WTC11 (cell line): ENCODE measurements around the gene PTPRN2.

Source experiments
- SP1 ChIP-seq: sonication (generic); formaldehyde crosslinking; conservative IDR thresholded peaks from 2 replicates; pipeline ENCODE4 v1.8.1; 2022; ENCODE audit warnings: missing genetic modification reagents
- ZNF317 ChIP-seq: sonication (generic); formaldehyde crosslinking; IDR thresholded peaks from 2 replicates; pipeline ENCODE4 v1.8.1; 2023; ENCODE audit warnings: low read depth, mild to moderate bottlenecking, moderate library complexity, missing genetic modification reagents, borderline replicate concordance
- TF ChIP-seq, protein P1 (sequence below): fragments of 200-600 bp; IDR thresholded peaks from 2 replicates; pipeline ENCODE4 v1.8.0; 2022; ENCODE audit warnings: antibody characterized with exemption
- TF ChIP-seq, protein P2 (sequence below): sonication (generic); formaldehyde crosslinking; IDR thresholded peaks from 2 replicates; pipeline ENCODE4 v1.8.0; 2022; ENCODE audit warnings: mild to moderate bottlenecking, missing genetic modification reagents
- TF ChIP-seq, protein P3 (sequence below): sonication (generic); formaldehyde crosslinking; IDR thresholded peaks from 2 replicates; pipeline ENCODE4 v1.8.1; 2023; ENCODE audit warnings: mild to moderate bottlenecking, missing genetic modification reagents, borderline replicate concordance
- TF ChIP-seq, protein P4 (sequence below): sonication (generic); formaldehyde crosslinking; IDR thresholded peaks from 2 replicates; pipeline ENCODE4 v1.8.0; 2022; ENCODE audit warnings: mild to moderate bottlenecking, missing genetic modification reagents
- TF ChIP-seq, protein P5 (sequence below): sonication (generic); formaldehyde crosslinking; IDR thresholded peaks from 2 replicates; pipeline ENCODE4 v1.8.1; 2023; ENCODE audit warnings: mild to moderate bottlenecking, missing genetic modification reagents
- TF ChIP-seq, protein P6 (sequence below): sonication (generic); formaldehyde crosslinking; IDR thresholded peaks from 2 replicates; pipeline ENCODE4 v1.8.0; 2022; ENCODE audit warnings: mild to moderate bottlenecking, missing genetic modification reagents
- TF ChIP-seq, protein P7 (sequence below): fragments of 250-450 bp; sonication (Bioruptor Pico); IDR thresholded peaks from 2 replicates; pipeline ENCODE4 v2.1.2; 2022; ENCODE audit warnings: mild to moderate bottlenecking, moderate library complexity

DNA sequence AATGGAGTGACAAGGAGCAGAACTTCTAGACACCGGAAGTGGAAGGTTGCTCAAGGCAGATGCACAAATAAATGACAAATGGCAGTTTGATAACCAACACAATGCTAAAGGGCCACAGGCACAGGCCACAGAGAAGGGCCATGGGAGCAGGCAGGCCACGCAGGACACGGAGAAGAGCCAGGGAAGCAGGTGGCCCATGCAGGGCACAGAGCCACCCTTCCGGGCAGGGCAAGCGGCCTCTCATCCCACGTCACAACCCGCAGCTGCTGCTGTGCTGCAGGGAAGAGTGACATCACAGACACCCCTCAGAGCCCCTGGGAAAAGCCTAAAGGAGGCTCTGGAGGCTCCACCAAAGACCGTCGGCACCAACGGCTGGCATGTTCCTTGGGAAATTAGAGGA, 328.5 kb downstream of the PTPRN2 start:
- TF ChIP-seq, protein P1, sequence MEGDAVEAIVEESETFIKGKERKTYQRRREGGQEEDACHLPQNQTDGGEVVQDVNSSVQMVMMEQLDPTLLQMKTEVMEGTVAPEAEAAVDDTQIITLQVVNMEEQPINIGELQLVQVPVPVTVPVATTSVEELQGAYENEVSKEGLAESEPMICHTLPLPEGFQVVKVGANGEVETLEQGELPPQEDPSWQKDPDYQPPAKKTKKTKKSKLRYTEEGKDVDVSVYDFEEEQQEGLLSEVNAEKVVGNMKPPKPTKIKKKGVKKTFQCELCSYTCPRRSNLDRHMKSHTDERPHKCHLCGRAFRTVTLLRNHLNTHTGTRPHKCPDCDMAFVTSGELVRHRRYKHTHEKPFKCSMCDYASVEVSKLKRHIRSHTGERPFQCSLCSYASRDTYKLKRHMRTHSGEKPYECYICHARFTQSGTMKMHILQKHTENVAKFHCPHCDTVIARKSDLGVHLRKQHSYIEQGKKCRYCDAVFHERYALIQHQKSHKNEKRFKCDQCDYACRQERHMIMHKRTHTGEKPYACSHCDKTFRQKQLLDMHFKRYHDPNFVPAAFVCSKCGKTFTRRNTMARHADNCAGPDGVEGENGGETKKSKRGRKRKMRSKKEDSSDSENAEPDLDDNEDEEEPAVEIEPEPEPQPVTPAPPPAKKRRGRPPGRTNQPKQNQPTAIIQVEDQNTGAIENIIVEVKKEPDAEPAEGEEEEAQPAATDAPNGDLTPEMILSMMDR, result no peak
- TF ChIP-seq ZNF317 (CRISPR knock-in tag) (no peak), SP1 (CRISPR knock-in tag) (no peak)
- TF ChIP-seq, protein P2, sequence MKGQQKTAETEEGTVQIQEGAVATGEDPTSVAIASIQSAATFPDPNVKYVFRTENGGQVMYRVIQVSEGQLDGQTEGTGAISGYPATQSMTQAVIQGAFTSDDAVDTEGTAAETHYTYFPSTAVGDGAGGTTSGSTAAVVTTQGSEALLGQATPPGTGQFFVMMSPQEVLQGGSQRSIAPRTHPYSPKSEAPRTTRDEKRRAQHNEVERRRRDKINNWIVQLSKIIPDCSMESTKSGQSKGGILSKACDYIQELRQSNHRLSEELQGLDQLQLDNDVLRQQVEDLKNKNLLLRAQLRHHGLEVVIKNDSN (CRISPR knock-in tag), result no peak
- TF ChIP-seq, protein P3, sequence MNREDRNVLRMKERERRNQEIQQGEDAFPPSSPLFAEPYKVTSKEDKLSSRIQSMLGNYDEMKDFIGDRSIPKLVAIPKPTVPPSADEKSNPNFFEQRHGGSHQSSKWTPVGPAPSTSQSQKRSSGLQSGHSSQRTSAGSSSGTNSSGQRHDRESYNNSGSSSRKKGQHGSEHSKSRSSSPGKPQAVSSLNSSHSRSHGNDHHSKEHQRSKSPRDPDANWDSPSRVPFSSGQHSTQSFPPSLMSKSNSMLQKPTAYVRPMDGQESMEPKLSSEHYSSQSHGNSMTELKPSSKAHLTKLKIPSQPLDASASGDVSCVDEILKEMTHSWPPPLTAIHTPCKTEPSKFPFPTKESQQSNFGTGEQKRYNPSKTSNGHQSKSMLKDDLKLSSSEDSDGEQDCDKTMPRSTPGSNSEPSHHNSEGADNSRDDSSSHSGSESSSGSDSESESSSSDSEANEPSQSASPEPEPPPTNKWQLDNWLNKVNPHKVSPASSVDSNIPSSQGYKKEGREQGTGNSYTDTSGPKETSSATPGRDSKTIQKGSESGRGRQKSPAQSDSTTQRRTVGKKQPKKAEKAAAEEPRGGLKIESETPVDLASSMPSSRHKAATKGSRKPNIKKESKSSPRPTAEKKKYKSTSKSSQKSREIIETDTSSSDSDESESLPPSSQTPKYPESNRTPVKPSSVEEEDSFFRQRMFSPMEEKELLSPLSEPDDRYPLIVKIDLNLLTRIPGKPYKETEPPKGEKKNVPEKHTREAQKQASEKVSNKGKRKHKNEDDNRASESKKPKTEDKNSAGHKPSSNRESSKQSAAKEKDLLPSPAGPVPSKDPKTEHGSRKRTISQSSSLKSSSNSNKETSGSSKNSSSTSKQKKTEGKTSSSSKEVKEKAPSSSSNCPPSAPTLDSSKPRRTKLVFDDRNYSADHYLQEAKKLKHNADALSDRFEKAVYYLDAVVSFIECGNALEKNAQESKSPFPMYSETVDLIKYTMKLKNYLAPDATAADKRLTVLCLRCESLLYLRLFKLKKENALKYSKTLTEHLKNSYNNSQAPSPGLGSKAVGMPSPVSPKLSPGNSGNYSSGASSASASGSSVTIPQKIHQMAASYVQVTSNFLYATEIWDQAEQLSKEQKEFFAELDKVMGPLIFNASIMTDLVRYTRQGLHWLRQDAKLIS (CRISPR knock-in tag), result no peak
- TF ChIP-seq, protein P4, sequence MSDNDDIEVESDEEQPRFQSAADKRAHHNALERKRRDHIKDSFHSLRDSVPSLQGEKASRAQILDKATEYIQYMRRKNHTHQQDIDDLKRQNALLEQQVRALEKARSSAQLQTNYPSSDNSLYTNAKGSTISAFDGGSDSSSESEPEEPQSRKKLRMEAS (CRISPR knock-in tag), result no peak
- TF ChIP-seq, protein P5, sequence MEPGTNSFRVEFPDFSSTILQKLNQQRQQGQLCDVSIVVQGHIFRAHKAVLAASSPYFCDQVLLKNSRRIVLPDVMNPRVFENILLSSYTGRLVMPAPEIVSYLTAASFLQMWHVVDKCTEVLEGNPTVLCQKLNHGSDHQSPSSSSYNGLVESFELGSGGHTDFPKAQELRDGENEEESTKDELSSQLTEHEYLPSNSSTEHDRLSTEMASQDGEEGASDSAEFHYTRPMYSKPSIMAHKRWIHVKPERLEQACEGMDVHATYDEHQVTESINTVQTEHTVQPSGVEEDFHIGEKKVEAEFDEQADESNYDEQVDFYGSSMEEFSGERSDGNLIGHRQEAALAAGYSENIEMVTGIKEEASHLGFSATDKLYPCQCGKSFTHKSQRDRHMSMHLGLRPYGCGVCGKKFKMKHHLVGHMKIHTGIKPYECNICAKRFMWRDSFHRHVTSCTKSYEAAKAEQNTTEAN (CRISPR knock-in tag), result no peak
- TF ChIP-seq, protein P6, sequence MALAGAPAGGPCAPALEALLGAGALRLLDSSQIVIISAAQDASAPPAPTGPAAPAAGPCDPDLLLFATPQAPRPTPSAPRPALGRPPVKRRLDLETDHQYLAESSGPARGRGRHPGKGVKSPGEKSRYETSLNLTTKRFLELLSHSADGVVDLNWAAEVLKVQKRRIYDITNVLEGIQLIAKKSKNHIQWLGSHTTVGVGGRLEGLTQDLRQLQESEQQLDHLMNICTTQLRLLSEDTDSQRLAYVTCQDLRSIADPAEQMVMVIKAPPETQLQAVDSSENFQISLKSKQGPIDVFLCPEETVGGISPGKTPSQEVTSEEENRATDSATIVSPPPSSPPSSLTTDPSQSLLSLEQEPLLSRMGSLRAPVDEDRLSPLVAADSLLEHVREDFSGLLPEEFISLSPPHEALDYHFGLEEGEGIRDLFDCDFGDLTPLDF, result no peak
- TF ChIP-seq, protein P7, sequence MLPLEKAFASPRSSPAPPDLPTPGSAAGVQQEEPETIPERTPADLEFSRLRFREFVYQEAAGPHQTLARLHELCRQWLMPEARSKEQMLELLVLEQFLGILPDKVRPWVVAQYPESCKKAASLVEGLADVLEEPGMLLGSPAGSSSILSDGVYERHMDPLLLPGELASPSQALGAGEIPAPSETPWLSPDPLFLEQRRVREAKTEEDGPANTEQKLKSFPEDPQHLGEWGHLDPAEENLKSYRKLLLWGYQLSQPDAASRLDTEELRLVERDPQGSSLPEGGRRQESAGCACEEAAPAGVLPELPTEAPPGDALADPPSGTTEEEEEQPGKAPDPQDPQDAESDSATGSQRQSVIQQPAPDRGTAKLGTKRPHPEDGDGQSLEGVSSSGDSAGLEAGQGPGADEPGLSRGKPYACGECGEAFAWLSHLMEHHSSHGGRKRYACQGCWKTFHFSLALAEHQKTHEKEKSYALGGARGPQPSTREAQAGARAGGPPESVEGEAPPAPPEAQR (CRISPR knock-in tag), result no peak
